A549 (cell line): ENCODE data around the gene SLCO2A1. TPM values are rescaled to one million over a fixed set of nuclear protein-coding genes. Genes with fewer than 3 reads are reported as not detected.

Source experiments
- ATAC-seq, 2 experiments: fragments of 200-7000 bp in 1 of 2; fragments of >200 bp in 1 of 2; cut with Nextera tagmentation in 1 of 2; cut with Tn5 transposase in 1 of 2; 3 replicates each; pipeline versions ENCODE4 v1.8.0 to v1.9.1; 2018 to 2020; ENCODE audit warnings: mild to moderate bottlenecking in 1 of 2, moderate library complexity in 1 of 2
- CTCF ChIA-PET: fragments of 300-600 bp; sonication (Branson Sonifier 250); formaldehyde crosslinking; extraction: SDS; loops from one replicate; lab custom pipeline; 2021; ENCODE audit warnings: antibody characterized with exemption, inconsistent platforms; lab: Yijun Ruan, JAX
- POLR2A ChIA-PET: fragments of 350-600 bp; formaldehyde crosslinking; extraction: SDS; loops from one replicate; lab custom pipeline; 2021; ENCODE audit warnings: antibody characterized with exemption, inconsistent platforms; lab: Yijun Ruan, JAX
- DNase-seq, 2 experiments: peaks; one replicate each; pipeline versions ENCODE4 v3.0.0 to v3.0.0-alpha.2; 2011 to 2016; ENCODE audit warnings: low read depth in 1 of 2, low spot score in 1 of 2
- FAIRE-seq: peaks from 2 replicates; lab custom pipeline; 2011; peaks lifted over from hg19 to GRCh38; lab: Jason Lieb, UNC
- H3K27ac ChIP-seq, 2 experiments: fragments of >200 bp; sonication (Bioruptor Twin); formaldehyde crosslinking; 3 replicates each; pipeline ENCODE4 v1.5.1; 2016 to 2017
- H3K4me1 ChIP-seq: fragments of >200 bp; sonication (Bioruptor Twin); formaldehyde crosslinking; 3 replicates; pipeline ENCODE4 v1.6.1; 2016
- H3K4me2 ChIP-seq: fragments of >200 bp; sonication (Bioruptor Twin); formaldehyde crosslinking; 3 replicates; pipeline ENCODE4 v1.6.1; 2016
- H3K4me3 ChIP-seq: fragments of >200 bp; sonication (Bioruptor Twin); formaldehyde crosslinking; 3 replicates; pipeline ENCODE4 v1.5.1; 2016
- H3K9me3 ChIP-seq: fragments of >200 bp; sonication (Bioruptor Twin); formaldehyde crosslinking; 3 replicates; pipeline ENCODE4 v1.6.1; 2016
- FOXS1 ChIP-seq: fragments of 250-450 bp; sonication (Bioruptor Pico); IDR thresholded peaks from 2 replicates; pipeline ENCODE4 v1.5.0; 2020; ENCODE audit warnings: mild to moderate bottlenecking, moderate library complexity
- HEYL ChIP-seq: fragments of 250-450 bp; sonication (Bioruptor Pico); IDR thresholded peaks from 2 replicates; pipeline ENCODE4 v1.8.0; 2021; ENCODE audit warnings: mild to moderate bottlenecking, moderate library complexity
- MYC ChIP-seq: IDR thresholded peaks from 2 replicates; pipeline ENCODE4 v1.6.1; 2012; ENCODE audit warnings: mild to moderate bottlenecking, inconsistent platforms, low read length, improper control_type of control experiment, borderline replicate concordance
- NR3C1 ChIP-seq: fragments of >200 bp; sonication (Bioruptor Twin); formaldehyde crosslinking; IDR thresholded peaks from 3 replicates; pipeline ENCODE4 v1.6.1; 2017
- POLR2A ChIP-seq: IDR thresholded peaks from 2 replicates; pipeline ENCODE4 v1.6.1; 2012; ENCODE audit warnings: mild to moderate bottlenecking, low read length
- RCOR1 ChIP-seq: fragments of 150-350 bp; IDR thresholded peaks from 2 replicates; pipeline ENCODE4 v1.6.1; 2014; ENCODE audit warnings: antibody characterized with exemption, low read length, low read depth
- RFX5 ChIP-seq: fragments of 450-650 bp; IDR thresholded peaks from 2 replicates; pipeline ENCODE4 v1.7.1; 2014; ENCODE audit warnings: antibody characterized with exemption, mild to moderate bottlenecking, moderate library complexity
- TFCP2L1 ChIP-seq: fragments of 250-450 bp; sonication (Bioruptor Pico); IDR thresholded peaks from 2 replicates; pipeline ENCODE4 v1.5.0; 2021; ENCODE audit warnings: mild to moderate bottlenecking
- ZFP36 ChIP-seq: fragments of 450-650 bp; IDR thresholded peaks from 2 replicates; pipeline ENCODE4 v1.6.1; 2014; ENCODE audit warnings: borderline replicate concordance; ENCODE audit not compliant: partially characterized antibody
- ZNF302 ChIP-seq: fragments of 250-450 bp; sonication (Bioruptor Pico); IDR thresholded peaks from 2 replicates; pipeline ENCODE4 v1.9.0; 2021; ENCODE audit warnings: inconsistent platforms, mild to moderate bottlenecking, moderate library complexity
- ZSCAN20 ChIP-seq: fragments of 250-450 bp; sonication (Bioruptor Pico); IDR thresholded peaks from 2 replicates; pipeline ENCODE4 v1.8.0; 2022; ENCODE audit warnings: mild to moderate bottlenecking, moderate library complexity
- WGBS: methylation state at CpG from one replicate; pipeline ENCODE4 v1.1.6; 2017; ENCODE audit errors: missing lambda C conversion rate; 5-methylcytosine and 5-hydroxymethylcytosine counted together
- polyA plus RNA-seq, 4 experiments: library from polyadenylated mRNA; depleted of rRNA in 3 of 4; stranded (reverse); fragments of >200 nt; fragmentation: RNase III in 1 of 4; extraction: RNeasy Plus Mini Kit Qiagen cat#74134 plus additional on column Dnase treatment in 1 of 4; gene quantifications; 2 replicates in 3 of 4; 3 replicates in 1 of 4; pipeline ENCODE4 v1.2.3, GENCODE V29; 2011 to 2017
- TF ChIP-seq, protein P1 (sequence below): IDR thresholded peaks from 2 replicates; pipeline ENCODE4 v1.6.1; 2012
- TF ChIP-seq, protein P2 (sequence below): IDR thresholded peaks from 2 replicates; pipeline ENCODE4 v1.6.1; 2012
- TF ChIP-seq, protein P3 (sequence below): fragments of 250-450 bp; sonication (Bioruptor Pico); IDR thresholded peaks from 2 replicates; pipeline ENCODE4 v1.5.0; 2021; ENCODE audit warnings: mild to moderate bottlenecking, moderate library complexity, borderline replicate concordance

SLCO2A1 gene
- polyA plus RNA-seq, 2 of the 4 experiments (the other 2 are of a cell fraction) = 0.12 TPM; not detected in 1

DNA sequence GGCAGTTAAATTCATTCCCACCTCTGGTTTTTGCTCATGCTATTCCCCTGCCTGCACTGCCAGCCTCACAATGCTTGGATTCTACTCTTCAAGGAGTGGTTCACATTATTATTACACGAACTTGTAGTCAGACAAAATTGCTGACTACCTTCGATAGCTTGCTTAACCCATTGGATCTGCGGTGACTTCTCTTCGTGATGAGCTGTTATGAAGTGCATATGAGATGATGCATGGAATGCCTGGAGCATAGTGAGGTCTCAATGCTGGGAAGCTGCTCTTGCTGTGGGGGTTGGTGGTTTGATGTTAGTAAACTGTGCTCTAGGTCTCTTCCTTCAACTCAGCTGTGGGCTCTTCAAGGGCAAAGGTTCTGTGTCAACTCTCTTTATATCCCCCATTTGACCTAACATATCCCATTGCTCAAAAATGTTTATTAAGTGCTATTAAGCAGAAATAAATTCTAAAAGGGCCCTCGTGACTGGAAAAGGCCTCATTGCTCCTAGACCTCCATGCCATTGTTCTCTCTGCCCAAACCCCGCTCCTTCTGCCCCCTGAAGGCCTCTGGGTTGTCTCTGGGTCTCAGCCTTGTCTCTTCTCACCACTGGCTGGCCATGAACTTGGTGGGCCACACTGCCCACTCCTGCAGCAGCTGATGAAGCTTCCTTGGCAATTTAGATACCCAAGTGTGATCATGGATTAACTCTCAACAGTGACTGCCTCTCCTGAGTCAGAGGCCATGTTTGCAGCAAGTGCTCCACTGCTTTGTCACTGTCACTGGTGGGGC, 4.5 kb upstream of the SLCO2A1 start:
- TF ChIP-seq RCOR1 (no peak), ZFP36 (no peak), POLR2A (no peak), NR3C1 (no peak), ZSCAN20 (no peak)
- TF ChIP-seq, protein P1, sequence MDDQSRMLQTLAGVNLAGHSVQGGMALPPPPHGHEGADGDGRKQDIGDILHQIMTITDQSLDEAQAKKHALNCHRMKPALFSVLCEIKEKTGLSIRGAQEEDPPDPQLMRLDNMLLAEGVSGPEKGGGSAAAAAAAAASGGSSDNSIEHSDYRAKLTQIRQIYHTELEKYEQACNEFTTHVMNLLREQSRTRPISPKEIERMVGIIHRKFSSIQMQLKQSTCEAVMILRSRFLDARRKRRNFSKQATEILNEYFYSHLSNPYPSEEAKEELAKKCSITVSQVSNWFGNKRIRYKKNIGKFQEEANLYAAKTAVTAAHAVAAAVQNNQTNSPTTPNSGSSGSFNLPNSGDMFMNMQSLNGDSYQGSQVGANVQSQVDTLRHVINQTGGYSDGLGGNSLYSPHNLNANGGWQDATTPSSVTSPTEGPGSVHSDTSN = no peak
- TF ChIP-seq, protein P2, sequence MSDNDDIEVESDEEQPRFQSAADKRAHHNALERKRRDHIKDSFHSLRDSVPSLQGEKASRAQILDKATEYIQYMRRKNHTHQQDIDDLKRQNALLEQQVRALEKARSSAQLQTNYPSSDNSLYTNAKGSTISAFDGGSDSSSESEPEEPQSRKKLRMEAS = no peak
- H3K4me1 ChIP-seq = 0 out of 3 replicates have a peak, but pooled peaks cover 3% of the 10 kb centered on the region
- no peak overlapping the region for H3K4me3 ChIP-seq
- WGBS = 65% methylated on average over 6 of the region's 6 CpGs
- H3K4me2 ChIP-seq = no peak overlapping the region
- CTCF ChIA-PET = no interaction called here
- POLR2A ChIA-PET = no interaction called here
- no peaks in the 10 kb centered on the region for H3K9me3 ChIP-seq
- H3K27ac ChIP-seq = no peak overlapping the region
- ATAC-seq (no peak), FAIRE-seq (no peak), DNase-seq (no peak)

DNA sequence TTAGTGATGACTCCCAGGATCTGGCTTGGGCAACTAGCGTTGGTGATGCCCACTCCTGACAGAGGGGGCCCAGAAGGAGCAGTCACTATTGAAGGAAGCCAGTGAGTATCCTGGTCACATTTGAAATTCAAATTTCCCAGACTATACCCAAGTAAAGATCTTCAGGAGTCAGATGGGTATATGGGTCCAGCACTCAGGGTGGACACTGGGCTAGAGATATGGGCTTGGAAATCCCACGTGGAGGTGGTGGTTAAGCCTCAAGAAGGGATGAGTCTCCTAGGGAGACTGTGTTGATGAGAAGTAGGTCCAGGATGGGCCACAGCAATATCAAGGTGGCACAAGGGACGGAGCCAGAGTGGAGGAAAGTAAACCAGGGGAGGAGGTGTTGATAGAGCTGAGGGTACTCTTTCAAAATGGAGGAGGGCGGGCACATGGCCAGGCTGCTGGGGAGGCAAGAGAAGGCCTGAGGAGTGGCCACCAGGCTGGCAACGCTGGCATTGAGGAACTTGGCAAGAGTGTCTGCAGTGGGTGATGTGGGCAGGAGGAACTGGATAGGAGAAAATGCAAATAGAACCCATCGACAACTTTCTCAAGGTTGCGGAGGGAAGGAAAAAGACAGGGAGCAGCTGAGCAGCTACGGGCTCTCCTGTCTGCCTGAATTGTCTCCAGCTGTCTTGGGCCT, 3.7 kb upstream of the SLCO2A1 start:
- Histone ChIP-seq H3K4me3 (no peak overlapping the region), H3K4me2 (no peak overlapping the region), H3K27ac (no peak overlapping the region), H3K4me1 (0 out of 3 replicates have a peak, but pooled peaks cover 3% of the 10 kb centered on the region), H3K9me3 (no peaks in the 10 kb centered on the region)
- ChIA-PET POLR2A (no interaction called here), CTCF (interaction anchor here (0.6 kb wide), 1 partner anchor 9 kb away, joined by 4 read pairs; no protein-coding TSS in a partner anchor)
- WGBS = 62% methylated on average over 8 of the region's 8 CpGs
- DNase-seq (no peak), FAIRE-seq (no peak), ATAC-seq (no peak)
- no peak for TF ChIP-seq FOXS1 (CRISPR knock-in tag)

DNA sequence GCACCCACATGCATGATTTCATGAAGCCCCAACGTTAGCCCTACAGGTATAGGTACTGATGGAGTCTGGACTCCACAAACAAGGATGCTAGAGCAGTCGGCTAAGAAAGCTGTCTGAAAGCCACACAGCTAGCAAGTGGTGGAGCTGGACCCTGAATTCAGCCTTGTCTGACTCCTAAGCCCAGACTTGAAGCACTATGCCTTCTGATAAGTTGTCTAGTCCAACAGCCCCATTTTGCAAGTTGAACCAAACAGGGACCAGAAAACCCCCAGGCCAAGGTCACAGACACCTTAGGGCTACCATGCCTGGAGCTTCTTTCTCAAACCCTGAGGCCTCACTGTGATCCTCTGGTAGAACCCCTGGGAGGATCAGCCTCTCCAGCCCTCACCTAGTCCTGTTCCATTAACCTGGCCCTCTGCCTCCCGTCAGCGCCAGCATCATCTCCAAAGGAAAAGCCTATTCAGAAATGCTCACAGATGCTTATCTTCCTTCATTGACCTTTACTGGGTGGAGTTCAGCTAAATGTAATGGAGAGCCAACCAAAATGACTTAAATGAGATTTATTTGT, 1.7 kb upstream of the SLCO2A1 start:
- no peak for FAIRE-seq
- no peaks in the 10 kb centered on the region for H3K9me3 ChIP-seq
- H3K4me2 ChIP-seq = no peak overlapping the region
- no peak overlapping the region for H3K4me3 ChIP-seq
- 0 out of 3 replicates have a peak, but pooled peaks cover 3% of the 10 kb centered on the region for H3K4me1 ChIP-seq
- TF ChIP-seq ZNF302 (CRISPR knock-in tag) = no peak
- TF ChIP-seq, protein P3, sequence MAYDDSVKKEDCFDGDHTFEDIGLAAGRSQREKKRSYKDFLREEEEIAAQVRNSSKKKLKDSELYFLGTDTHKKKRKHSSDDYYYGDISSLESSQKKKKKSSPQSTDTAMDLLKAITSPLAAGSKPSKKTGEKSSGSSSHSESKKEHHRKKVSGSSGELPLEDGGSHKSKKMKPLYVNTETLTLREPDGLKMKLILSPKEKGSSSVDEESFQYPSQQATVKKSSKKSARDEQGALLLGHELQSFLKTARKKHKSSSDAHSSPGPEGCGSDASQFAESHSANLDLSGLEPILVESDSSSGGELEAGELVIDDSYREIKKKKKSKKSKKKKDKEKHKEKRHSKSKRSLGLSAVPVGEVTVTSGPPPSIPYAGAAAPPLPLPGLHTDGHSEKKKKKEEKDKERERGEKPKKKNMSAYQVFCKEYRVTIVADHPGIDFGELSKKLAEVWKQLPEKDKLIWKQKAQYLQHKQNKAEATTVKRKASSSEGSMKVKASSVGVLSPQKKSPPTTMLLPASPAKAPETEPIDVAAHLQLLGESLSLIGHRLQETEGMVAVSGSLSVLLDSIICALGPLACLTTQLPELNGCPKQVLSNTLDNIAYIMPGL = no peak
- TF ChIP-seq TFCP2L1 (CRISPR knock-in tag) = no peak
- no peak for TF ChIP-seq RFX5
- no peak for TF ChIP-seq HEYL
- TF ChIP-seq MYC = no peak
- ChIA-PET POLR2A (no interaction called here), CTCF (no interaction called here)
- 96% methylated on average over 4 of the region's 4 CpGs for WGBS
- H3K27ac ChIP-seq = no peak overlapping the region
- no peak for DNase-seq
- no peak for ATAC-seq
